Non-pigmented ciliary epithelial cell (primary cell): ENCODE measurements around the gene KCNK5.

Experiments used
- DNase-seq: peaks from one replicate; pipeline ENCODE4 v3.0.0-alpha.2; 2010; ENCODE audit warnings: low read depth

Gene KCNK5

GRCh38 chr6:39171489-39172376 lies 57.5 kb downstream of the KCNK5 start:
- no peak for DNase-seq

GRCh38 chr6:39170860-39171259 lies 58.4 kb downstream of the KCNK5 start:
- DNase-seq: no peak

GRCh38 chr6:39170389-39170788 lies 58.9 kb downstream of the KCNK5 start:
- DNase-seq: no peak

GRCh38 chr6:39169448-39170344 lies 59.6 kb downstream of the KCNK5 start:
- DNase-seq: no peak

DNA sequence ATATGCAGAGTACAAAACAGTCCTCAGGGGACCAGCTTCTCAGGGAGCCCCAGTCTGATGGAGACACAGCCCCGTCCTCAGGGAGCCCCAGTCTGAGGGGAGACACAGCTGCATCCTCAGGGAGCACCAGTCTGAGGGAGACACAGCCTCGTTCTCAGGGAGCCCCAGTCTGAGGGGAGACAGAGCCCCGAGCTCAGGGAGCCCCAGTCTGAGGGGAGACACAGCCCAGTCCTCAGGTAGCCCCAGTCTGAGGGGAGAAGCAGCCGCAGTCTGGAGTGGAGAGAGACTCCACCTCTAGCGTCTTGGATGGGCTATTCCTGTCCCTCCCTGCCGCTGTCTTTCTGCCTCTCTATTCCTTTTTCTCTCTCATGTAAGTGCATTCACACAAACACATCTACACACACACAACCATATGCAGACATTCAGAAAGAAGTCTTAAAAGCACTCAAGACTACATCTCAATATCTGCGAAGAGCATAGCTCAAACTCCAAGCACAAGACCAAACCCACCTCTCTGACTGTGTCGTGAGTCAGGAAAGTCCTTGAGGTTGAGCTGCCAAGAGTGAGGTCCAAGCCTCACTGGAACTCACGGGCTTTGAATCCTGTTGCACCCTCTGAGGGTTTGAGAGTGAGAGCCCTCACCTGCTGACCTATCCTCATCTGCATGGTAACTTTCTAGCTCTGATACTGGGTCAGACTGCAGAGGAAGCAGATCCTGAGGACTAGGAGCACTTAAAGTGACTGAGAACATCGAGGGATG lies 61.2 kb downstream of the KCNK5 start:
- no peak for DNase-seq

DNA sequence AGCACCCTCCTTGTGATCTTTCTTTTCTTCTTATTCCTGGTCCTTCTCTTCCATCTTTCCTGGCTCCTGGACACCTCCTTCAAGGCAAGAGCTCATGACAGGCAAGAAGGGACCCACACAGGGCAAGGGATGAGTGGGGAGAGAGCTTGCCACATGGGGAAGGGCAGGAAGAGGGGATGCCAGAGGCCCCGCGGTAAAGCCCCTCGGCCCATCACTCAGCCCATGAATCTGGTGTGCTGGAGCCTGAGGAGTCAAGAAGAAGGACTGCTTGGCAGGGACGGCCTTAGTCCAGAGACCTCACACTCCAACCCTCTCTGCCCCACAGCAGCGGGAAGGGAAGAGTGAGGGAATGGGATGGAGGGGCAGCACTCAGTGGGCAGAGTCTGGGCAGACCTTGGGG lies 62.0 kb downstream of the KCNK5 start:
- DNase-seq: no peak

GRCh38 chr6:39166912-39167290 lies 62.4 kb downstream of the KCNK5 start:
- no peak for DNase-seq

DNA sequence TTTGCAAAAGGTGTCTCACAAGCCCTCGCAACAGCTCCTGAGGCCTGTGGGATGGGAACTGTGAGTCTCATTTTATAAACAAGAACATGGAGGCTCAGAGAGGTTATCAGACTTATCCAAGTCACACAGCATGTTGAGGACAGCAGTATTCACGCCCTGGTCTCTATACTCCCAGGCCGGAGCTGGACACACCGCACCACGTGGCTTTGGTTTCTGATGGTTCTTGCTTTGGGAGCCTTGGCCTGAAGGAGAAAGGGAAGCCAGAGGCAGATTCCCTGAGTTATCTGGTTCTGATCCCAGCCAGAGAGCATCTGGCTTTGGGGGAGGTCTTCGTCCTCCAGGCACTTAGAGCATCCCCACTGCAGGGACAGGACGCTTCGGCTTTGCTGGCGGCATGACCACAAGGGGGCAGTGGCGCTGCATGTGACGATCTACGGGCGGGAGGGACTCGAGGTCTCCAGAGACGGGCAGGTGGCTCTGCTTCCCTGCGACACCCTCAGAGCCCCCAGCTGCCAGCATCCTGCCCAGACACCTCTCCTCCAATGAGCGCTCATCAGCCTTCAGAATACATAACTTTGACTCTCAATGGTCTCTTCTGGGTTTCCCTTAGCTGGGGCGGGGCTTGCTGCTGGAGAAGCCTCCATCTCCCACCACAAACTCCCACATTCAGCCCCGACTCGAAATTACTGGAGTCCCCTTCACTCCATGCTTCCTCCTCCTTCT lies 62.9 kb downstream of the KCNK5 start:
- DNase-seq: no peak

DNA sequence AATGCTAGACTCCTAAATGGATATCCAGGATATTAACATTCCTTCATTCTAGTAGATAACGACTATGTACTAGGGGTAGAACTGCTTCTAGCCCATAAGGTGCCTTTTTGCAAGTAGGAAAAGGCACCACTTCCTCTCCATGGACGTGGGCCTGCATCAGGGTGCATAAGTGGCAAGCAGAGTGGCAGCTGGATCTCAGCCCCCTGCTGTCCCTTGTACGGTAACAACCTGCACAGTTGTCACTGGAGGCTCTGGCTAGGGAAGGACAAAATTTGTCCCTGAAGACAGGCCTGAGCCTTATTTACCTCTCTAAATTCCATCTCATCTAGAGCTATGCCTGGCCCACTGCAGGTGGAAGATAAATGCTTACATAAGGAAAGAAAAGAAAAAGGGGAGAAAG lies 71.8 kb downstream of the KCNK5 start:
- no peak for DNase-seq

DNA sequence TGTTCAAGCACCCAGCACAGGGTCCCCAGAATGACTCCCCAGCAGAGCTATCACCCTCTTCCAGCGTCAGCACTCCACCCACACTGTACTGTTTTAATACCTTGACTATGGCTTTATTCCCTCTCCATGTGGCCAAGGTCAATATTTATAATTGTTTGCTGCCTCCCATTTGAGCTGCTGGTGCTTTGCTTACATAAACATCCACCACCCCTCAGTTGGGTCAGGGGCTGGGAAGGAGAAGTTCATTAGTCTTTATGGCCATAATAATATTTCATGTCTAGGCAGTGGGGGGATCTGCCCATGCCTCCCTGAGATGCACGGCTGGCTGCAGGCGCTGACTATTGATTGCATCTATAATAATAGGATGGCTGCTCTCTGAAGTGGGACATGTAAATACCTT lies 72.5 kb downstream of the KCNK5 start:
- DNase-seq: no peak

GRCh38 chr6:39154705-39155104 lies 74.6 kb downstream of the KCNK5 start:
- DNase-seq: no peak

DNA sequence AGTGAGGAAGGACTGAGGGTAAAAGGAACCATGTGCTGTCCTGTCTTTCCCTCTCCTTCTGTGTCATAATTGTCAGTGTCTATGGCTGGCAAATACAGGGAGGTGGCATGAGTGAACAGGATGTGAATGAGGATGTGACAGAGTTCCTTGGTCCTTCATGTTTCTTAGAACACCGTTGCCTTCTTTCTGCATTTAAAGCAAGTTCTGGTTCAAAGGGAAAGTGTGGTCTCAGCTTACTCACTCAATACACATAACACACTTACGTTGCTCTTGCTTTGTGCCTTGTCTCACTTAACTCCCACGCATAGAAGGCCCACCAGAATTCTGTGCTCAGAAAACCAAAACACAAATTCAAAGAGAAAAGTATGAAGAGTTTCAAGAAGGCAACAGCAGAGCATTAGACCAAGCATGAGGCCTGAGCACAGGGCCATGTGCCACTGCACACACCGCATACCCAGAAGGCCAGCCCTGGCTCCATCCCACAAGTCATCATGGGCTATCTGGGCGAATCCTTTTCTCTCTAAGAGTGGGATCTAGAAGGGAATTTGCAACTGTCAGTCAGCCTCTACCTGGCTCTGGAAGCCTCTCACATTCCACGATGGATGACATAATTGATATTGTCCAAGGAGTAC lies 75.4 kb downstream of the KCNK5 start:
- DNase-seq: no peak

DNA sequence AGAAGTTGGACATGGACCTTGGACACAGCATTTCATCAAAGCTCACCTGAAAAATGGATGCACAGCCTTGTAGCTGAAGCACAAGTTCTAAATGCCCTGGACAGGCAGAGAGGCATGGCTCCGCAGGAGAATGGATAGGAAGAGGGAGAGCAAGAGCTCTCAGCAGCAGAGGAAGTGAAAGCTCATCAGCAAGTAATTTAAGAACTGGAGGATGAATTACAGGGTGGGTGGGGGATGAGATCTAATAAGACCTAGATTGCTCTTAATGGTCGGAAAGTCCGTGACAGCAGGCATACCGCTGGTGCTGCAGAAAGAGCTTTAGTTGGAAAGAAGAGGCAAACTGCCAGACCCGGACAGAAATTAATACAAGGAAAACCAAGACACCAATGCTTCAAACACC lies 77.0 kb downstream of the KCNK5 start:
- no peak for DNase-seq

GRCh38 chr6:39151211-39151610 lies 78.1 kb downstream of the KCNK5 start:
- no peak for DNase-seq

- no peak for DNase-seq
Observed at GRCh38 chr6:39144481-39145173, 84.6 kb downstream of the KCNK5 start.

DNA sequence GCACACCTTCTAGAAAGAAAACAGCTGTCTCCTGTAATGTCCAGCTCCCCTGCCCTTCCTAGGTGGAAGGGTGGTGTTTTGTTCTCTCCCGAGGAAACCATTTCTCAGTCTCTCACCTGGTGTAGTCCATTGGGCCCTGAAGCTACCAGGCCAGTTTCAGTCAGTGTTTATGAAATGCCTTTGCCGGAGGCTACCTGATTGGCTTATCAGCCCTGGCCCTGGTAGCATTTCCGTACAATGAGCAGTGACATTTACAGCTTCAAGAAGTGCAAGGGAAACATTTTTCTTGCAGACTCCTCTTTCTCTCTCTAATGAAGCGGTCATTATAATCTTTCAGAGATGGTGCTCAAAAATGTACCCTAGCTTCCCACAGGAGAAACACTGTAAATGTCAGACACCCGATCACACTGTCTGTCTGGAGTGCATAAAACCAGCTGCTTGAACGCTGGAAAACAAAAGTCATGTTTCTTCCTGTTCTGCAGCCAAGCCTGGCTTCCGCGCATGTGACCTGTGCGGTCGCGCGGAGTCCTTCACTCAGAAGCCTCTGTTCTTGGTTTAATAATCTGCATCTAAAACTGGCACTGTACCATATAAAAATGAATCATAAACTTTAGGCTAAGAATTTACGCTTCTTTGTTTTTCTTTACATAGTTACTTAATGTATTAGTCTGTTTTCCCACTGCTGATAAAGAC lies 85.9 kb downstream of the KCNK5 start:
- no peak for DNase-seq

- no peak for DNase-seq
Observed at GRCh38 chr6:39140556-39141167, 88.6 kb downstream of the KCNK5 start.
